Measurements from ENCODE around the gene ZFAND6.

The ZFAND6 gene

GRCh38 chr15:80180468-80180867 lies 121.0 kb downstream of the ZFAND6 start:
- H3K27me3 ChIP-seq (ENCODE audit: insufficient read depth, poor library complexity, severe bottlenecking), result no peaks in the 10 kb centered on the region
- H3K36me3 ChIP-seq (ENCODE audit: low read depth), result peaks cover 18% of the 10 kb centered on the region; the same call in 1 of the 2 replicates
- no peak for DNase-seq (ENCODE audit: low spot score)
- H3K27ac ChIP-seq (ENCODE audit: poor library complexity, severe bottlenecking), result no peak overlapping the region
- TF ChIP-seq, protein P1, sequence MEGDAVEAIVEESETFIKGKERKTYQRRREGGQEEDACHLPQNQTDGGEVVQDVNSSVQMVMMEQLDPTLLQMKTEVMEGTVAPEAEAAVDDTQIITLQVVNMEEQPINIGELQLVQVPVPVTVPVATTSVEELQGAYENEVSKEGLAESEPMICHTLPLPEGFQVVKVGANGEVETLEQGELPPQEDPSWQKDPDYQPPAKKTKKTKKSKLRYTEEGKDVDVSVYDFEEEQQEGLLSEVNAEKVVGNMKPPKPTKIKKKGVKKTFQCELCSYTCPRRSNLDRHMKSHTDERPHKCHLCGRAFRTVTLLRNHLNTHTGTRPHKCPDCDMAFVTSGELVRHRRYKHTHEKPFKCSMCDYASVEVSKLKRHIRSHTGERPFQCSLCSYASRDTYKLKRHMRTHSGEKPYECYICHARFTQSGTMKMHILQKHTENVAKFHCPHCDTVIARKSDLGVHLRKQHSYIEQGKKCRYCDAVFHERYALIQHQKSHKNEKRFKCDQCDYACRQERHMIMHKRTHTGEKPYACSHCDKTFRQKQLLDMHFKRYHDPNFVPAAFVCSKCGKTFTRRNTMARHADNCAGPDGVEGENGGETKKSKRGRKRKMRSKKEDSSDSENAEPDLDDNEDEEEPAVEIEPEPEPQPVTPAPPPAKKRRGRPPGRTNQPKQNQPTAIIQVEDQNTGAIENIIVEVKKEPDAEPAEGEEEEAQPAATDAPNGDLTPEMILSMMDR (IDR thresholded peaks at IDR 0.05; ENCODE audit: poor library complexity, severe bottlenecking), result no peak
- no peak overlapping the region for H3K4me3 ChIP-seq (ENCODE audit: severe bottlenecking)
- ATAC-seq (ENCODE audit: low read depth), result no peak
- H3K4me1 ChIP-seq (ENCODE audit: insufficient read depth, poor library complexity, severe bottlenecking), result peaks cover 10% of the 10 kb centered on the region
- H3K9me3 ChIP-seq (ENCODE audit: severe bottlenecking), result no peaks in the 10 kb centered on the region

GRCh38 chr15:80180986-80181385 lies 121.5 kb downstream of the ZFAND6 start:
- peaks cover 18% of the 10 kb centered on the region; the same call in 1 of the 2 replicates for H3K36me3 ChIP-seq (ENCODE audit: low read depth)
- DNase-seq (ENCODE audit: low spot score) (no peak), ATAC-seq (ENCODE audit: low read depth) (no peak)
- H3K27me3 ChIP-seq (ENCODE audit: insufficient read depth, poor library complexity, severe bottlenecking), result no peaks in the 10 kb centered on the region
- H3K27ac ChIP-seq (ENCODE audit: poor library complexity, severe bottlenecking), result no peak overlapping the region
- H3K9me3 ChIP-seq (ENCODE audit: severe bottlenecking), result no peaks in the 10 kb centered on the region
- no peak overlapping the region for H3K4me3 ChIP-seq (ENCODE audit: severe bottlenecking)
- TF ChIP-seq, protein P1 (IDR thresholded peaks at IDR 0.05; ENCODE audit: poor library complexity, severe bottlenecking), result no peak
- H3K4me1 ChIP-seq (ENCODE audit: insufficient read depth, poor library complexity, severe bottlenecking), result peaks cover 10% of the 10 kb centered on the region

DNA sequence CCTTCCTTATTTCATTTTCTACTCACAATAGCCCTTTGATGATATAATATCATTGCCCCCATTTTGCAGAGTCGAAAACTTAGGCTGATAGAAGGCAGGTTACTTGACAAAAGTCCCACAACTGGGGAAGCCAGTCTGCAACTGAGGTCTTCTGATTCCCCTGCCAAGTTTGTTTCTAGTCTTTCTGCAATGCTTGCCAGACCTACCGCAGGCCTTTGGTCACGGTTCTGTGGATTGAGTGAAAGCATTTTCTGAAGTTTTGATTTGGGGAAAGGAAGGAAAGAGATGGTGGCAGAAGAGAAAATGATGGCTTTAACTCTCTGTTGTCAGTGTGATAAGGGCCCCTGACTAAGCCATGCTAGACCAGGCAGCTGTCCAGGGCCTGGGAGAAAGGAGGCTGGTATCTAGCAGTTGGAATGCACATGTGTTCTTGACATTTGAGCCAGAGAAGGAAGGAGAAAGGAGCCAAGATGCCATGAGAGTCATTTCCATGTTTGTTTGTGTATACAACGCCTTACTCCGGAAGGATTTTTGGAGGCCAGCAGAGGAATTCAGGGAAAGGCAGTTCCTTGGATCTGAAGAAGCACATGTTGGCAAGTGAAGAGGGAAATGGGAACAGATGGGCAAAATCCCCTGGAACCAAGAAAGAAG lies 123.3 kb downstream of the ZFAND6 start:
- Histone ChIP-seq H3K36me3 (ENCODE audit: low read depth) (peaks cover 22% of the 10 kb centered on the region; the same call in 1 of the 2 replicates), H3K4me1 (ENCODE audit: insufficient read depth, poor library complexity, severe bottlenecking) (peaks cover 10% of the 10 kb centered on the region), H3K27ac (ENCODE audit: poor library complexity, severe bottlenecking) (no peak overlapping the region), H3K9me3 (ENCODE audit: severe bottlenecking) (no peaks in the 10 kb centered on the region), H3K4me3 (ENCODE audit: severe bottlenecking) (no peak overlapping the region), H3K27me3 (ENCODE audit: insufficient read depth, poor library complexity, severe bottlenecking) (no peaks in the 10 kb centered on the region)
- TF ChIP-seq, protein P1 (IDR thresholded peaks at IDR 0.05; ENCODE audit: poor library complexity, severe bottlenecking), result no peak
- DNase-seq (ENCODE audit: low spot score) (no peak), ATAC-seq (ENCODE audit: low read depth) (no peak)

- TF ChIP-seq, protein P1 (IDR thresholded peaks at IDR 0.05; ENCODE audit: poor library complexity, severe bottlenecking), result no peak
- Histone ChIP-seq H3K4me1 (ENCODE audit: insufficient read depth, poor library complexity, severe bottlenecking) (peaks cover 10% of the 10 kb centered on the region), H3K4me3 (ENCODE audit: severe bottlenecking) (no peak overlapping the region), H3K27ac (ENCODE audit: poor library complexity, severe bottlenecking) (no peak overlapping the region), H3K9me3 (ENCODE audit: severe bottlenecking) (no peaks in the 10 kb centered on the region), H3K27me3 (ENCODE audit: insufficient read depth, poor library complexity, severe bottlenecking) (no peaks in the 10 kb centered on the region), H3K36me3 (ENCODE audit: low read depth) (peaks cover 16% of the 10 kb centered on the region; the same call in 1 of the 2 replicates)
- no peak for ATAC-seq (ENCODE audit: low read depth)
- no peak for DNase-seq (ENCODE audit: low spot score)
Measured at GRCh38 chr15:80183306-80183705, 123.8 kb downstream of the ZFAND6 start.

DNA sequence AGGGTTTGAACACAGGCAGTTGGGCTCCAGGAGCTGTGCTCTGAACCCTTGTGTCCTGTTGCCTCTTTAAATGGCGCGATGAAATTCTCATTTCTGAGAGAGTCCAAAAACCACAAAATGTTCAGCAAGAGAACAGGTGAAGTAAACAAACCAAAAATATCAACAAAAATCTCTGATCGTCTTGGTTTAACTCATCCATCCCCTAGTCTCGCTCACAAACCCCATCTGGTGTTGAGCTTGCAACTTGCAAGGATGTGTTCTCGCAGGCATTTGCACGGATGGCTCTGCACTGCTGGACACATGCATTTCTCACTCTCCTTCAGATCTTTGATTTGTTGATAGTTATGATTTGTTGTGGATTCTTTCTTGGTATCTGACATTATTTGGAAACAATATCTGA lies 124.4 kb downstream of the ZFAND6 start:
- TF ChIP-seq, protein P1 (IDR thresholded peaks at IDR 0.05; ENCODE audit: poor library complexity, severe bottlenecking), result peak; percentile 17
- DNase-seq (ENCODE audit: low spot score), result no peak
- peaks cover 16% of the 10 kb centered on the region; the same call in 1 of the 2 replicates for H3K36me3 ChIP-seq (ENCODE audit: low read depth)

More for the DNA sequence above, 124.4 kb downstream of the ZFAND6 start:
- Histone ChIP-seq H3K4me1 (ENCODE audit: insufficient read depth, poor library complexity, severe bottlenecking) (peaks cover 8% of the 10 kb centered on the region), H3K27me3 (ENCODE audit: insufficient read depth, poor library complexity, severe bottlenecking) (no peaks in the 10 kb centered on the region), H3K27ac (ENCODE audit: poor library complexity, severe bottlenecking) (no peak overlapping the region), H3K9me3 (ENCODE audit: severe bottlenecking) (no peaks in the 10 kb centered on the region), H3K4me3 (ENCODE audit: severe bottlenecking) (no peak overlapping the region)
- no peak for ATAC-seq (ENCODE audit: low read depth)
